T-helper 17 cell (primary cell): Measurements from ENCODE around the gene PERP. TPM values are rescaled to one million over a fixed set of nuclear protein-coding genes. Genes with fewer than 3 reads are reported as not detected.

Source experiments
- ATAC-seq: fragments of 150-1000 bp; cut with Tn5 transposase; 2 replicates; pipeline ENCODE4 v1.10.0; 2021; ENCODE audit warnings: mild to moderate bottlenecking, moderate library complexity
- DNase-seq, 3 donors: peaks; one replicate each; pipeline versions ENCODE4 v3.0.0 to v3.0.0-alpha.2; 2020 to 2021
- H3K9me3 ChIP-seq: one replicate; pipeline ENCODE4 v1.7.0; 2013; ENCODE audit warnings: low read length, mild to moderate bottlenecking; ENCODE audit not compliant: control insufficient read depth, poor library complexity, severe bottlenecking
- H3K27ac Mint-ChIP-seq: one replicate; pipeline ENCODE4 v1.8.0; 2022; ENCODE audit warnings: mild to moderate bottlenecking, moderate library complexity, mixed read lengths
- H3K27me3 Mint-ChIP-seq: one replicate; pipeline ENCODE4 v1.8.0; 2022; ENCODE audit warnings: mixed read lengths
- H3K36me3 Mint-ChIP-seq: one replicate; pipeline ENCODE4 v1.8.0; 2022; ENCODE audit warnings: low read depth, mixed read lengths
- H3K4me1 Mint-ChIP-seq: one replicate; pipeline ENCODE4 v1.8.0; 2022; ENCODE audit warnings: mild to moderate bottlenecking, mixed read lengths
- H3K4me3 Mint-ChIP-seq: one replicate; pipeline ENCODE4 v1.8.0; 2022; ENCODE audit warnings: mild to moderate bottlenecking, moderate library complexity, mixed read lengths
- total RNA-seq, 4 donors: library from RNA in 2 of 4; stranded (reverse) in 2 of 4; gene quantifications; one replicate each; pipeline ENCODE4 v1.2.3 and lab custom pipeline; 2022 to 2026

The PERP gene
- total RNA-seq, 2 donors from 2014 or later = 4.3 to 5.7 TPM

- no peaks in the 10 kb centered on the region for H3K36me3 Mint-ChIP-seq
Measured at GRCh38 chr6:138115201-138115600, 8.0 kb upstream of the PERP start.

GRCh38 chr6:138113588-138114210 lies 6.5 kb upstream of the PERP start:
- DNase-seq = no peak
- Mint-ChIP-seq H3K27ac (no peak overlapping the region), H3K4me3 (no peak overlapping the region), H3K27me3 (peaks cover 39% of the 10 kb centered on the region), H3K36me3 (no peaks in the 10 kb centered on the region), H3K4me1 (peaks cover 13% of the 10 kb centered on the region)
- ATAC-seq = no peak
- H3K9me3 ChIP-seq = no peaks in the 10 kb centered on the region

More at GRCh38 chr6:138115201-138115600, 8.0 kb upstream of the PERP start:
- Mint-ChIP-seq H3K4me1 (peaks cover 9% of the 10 kb centered on the region), H3K27me3 (peaks cover 45% of the 10 kb centered on the region), H3K27ac (no peak overlapping the region), H3K4me3 (no peak overlapping the region)
- DNase-seq (no peak), ATAC-seq (no peak)
- H3K9me3 ChIP-seq = no peaks in the 10 kb centered on the region

GRCh38 chr6:138110229-138110628 lies 3.0 kb upstream of the PERP start:
- no peak for DNase-seq
- ATAC-seq = no peak
- no peaks in the 10 kb centered on the region for H3K9me3 ChIP-seq
- Mint-ChIP-seq H3K36me3 (no peaks in the 10 kb centered on the region), H3K27me3 (peaks cover 32% of the 10 kb centered on the region), H3K4me3 (no peak overlapping the region), H3K4me1 (peaks cover 29% of the 10 kb centered on the region), H3K27ac (no peak overlapping the region)

- no peaks in the 10 kb centered on the region for H3K36me3 Mint-ChIP-seq
- peak overlapping the region; percentile 31 for H3K4me3 Mint-ChIP-seq
- no peaks in the 10 kb centered on the region for H3K9me3 ChIP-seq
- peak; percentile 51 to 76 (median 60) for DNase-seq
- peak overlapping the region; percentile 78 for H3K27ac Mint-ChIP-seq
- ATAC-seq = peak; percentile 62
- H3K4me1 Mint-ChIP-seq = peaks cover 29% of the 10 kb centered on the region
- peaks cover 22% of the 10 kb centered on the region for H3K27me3 Mint-ChIP-seq
Measured at GRCh38 chr6:138109042-138109997, 2.1 kb upstream of the PERP start.

GRCh38 chr6:138107752-138108592 lies 753 bp upstream of the PERP start:
- peak overlapping the region; percentile 96 for H3K4me3 Mint-ChIP-seq
- no peaks in the 10 kb centered on the region for H3K36me3 Mint-ChIP-seq
- peak; percentile 26 for ATAC-seq

GRCh38 chr6:138106665-138107077 lies 548 bp downstream of the PERP start:
- peak overlapping the region; percentile 86 for H3K27ac Mint-ChIP-seq
- ATAC-seq = no peak
- DNase-seq = no peak
- peaks cover 11% of the 10 kb centered on the region for H3K27me3 Mint-ChIP-seq
- no peaks in the 10 kb centered on the region for H3K9me3 ChIP-seq
- H3K4me1 Mint-ChIP-seq = peaks cover 29% of the 10 kb centered on the region
- H3K36me3 Mint-ChIP-seq = peaks cover 4% of the 10 kb centered on the region
- H3K4me3 Mint-ChIP-seq = peak overlapping the region; percentile 96

More at GRCh38 chr6:138107752-138108592, 753 bp upstream of the PERP start:
- no peak for DNase-seq
- Mint-ChIP-seq H3K27me3 (peaks cover 13% of the 10 kb centered on the region), H3K4me1 (peaks cover 29% of the 10 kb centered on the region), H3K27ac (peak overlapping the region; percentile 85)
- no peaks in the 10 kb centered on the region for H3K9me3 ChIP-seq

- ATAC-seq (no peak), DNase-seq (no peak)
- Mint-ChIP-seq H3K27me3 (peaks cover 5% of the 10 kb centered on the region), H3K4me3 (peak overlapping the region; percentile 96), H3K4me1 (peaks cover 29% of the 10 kb centered on the region), H3K27ac (peak overlapping the region; percentile 86), H3K36me3 (peaks cover 6% of the 10 kb centered on the region)
- H3K9me3 ChIP-seq = no peaks in the 10 kb centered on the region
Measured at GRCh38 chr6:138105880-138106664, 1.1 kb downstream of the PERP start.

- Mint-ChIP-seq H3K27ac (no peak overlapping the region), H3K27me3 (no peaks in the 10 kb centered on the region), H3K4me1 (peaks cover 26% of the 10 kb centered on the region), H3K4me3 (peak overlapping the region; percentile 96), H3K36me3 (peaks cover 6% of the 10 kb centered on the region)
- DNase-seq (no peak), ATAC-seq (no peak)
- no peaks in the 10 kb centered on the region for H3K9me3 ChIP-seq
Measured at GRCh38 chr6:138105446-138105845, 1.8 kb downstream of the PERP start.

- Mint-ChIP-seq H3K27me3 (no peaks in the 10 kb centered on the region), H3K4me1 (peaks cover 26% of the 10 kb centered on the region), H3K27ac (no peak overlapping the region), H3K4me3 (no peak overlapping the region), H3K36me3 (peaks cover 6% of the 10 kb centered on the region)
- no peak for ATAC-seq
- H3K9me3 ChIP-seq = no peaks in the 10 kb centered on the region
- no peak for DNase-seq
Measured at GRCh38 chr6:138104618-138105213, 2.5 kb downstream of the PERP start.

GRCh38 chr6:138103871-138104270 lies 3.3 kb downstream of the PERP start:
- H3K4me3 Mint-ChIP-seq = no peak overlapping the region
- DNase-seq = no peak
- no peak for ATAC-seq
- peaks cover 22% of the 10 kb centered on the region for H3K4me1 Mint-ChIP-seq
- H3K27me3 Mint-ChIP-seq = no peaks in the 10 kb centered on the region
- peaks cover 6% of the 10 kb centered on the region for H3K36me3 Mint-ChIP-seq
- no peak overlapping the region for H3K27ac Mint-ChIP-seq
- no peaks in the 10 kb centered on the region for H3K9me3 ChIP-seq

- no peak overlapping the region for H3K4me3 Mint-ChIP-seq
- H3K9me3 ChIP-seq = no peaks in the 10 kb centered on the region
- no peaks in the 10 kb centered on the region for H3K27me3 Mint-ChIP-seq
- peaks cover 8% of the 10 kb centered on the region for H3K36me3 Mint-ChIP-seq
- peaks cover 15% of the 10 kb centered on the region for H3K4me1 Mint-ChIP-seq
- peak overlapping the region; percentile 45 for H3K27ac Mint-ChIP-seq
- no peak for ATAC-seq
- DNase-seq = no peak
Measured at GRCh38 chr6:138101946-138102731, 5.1 kb downstream of the PERP start.
